Astrocyte (in vitro differentiated cells and primary cell): Measurements from ENCODE around the gene ZNF726. TPM values are rescaled to one million over a fixed set of nuclear protein-coding genes. Genes with fewer than 3 reads are reported as not detected.

Experiments used
- DNase-seq: peaks from one replicate; pipeline ENCODE4 v3.0.0-alpha.2; 2010; ENCODE audit warnings: low read depth
- FAIRE-seq: peaks from 2 replicates; lab custom pipeline; 2011; peaks lifted over from hg19 to GRCh38; lab: Jason Lieb, UNC
- H2AFZ ChIP-seq: 2 replicates; pipeline ENCODE4 v1.6.0; 2012; ENCODE audit warnings: low read depth, low read length, inconsistent platforms
- H3K27ac ChIP-seq: 2 replicates; pipeline ENCODE4 v1.5.1; 2011; ENCODE audit warnings: low read depth, low read length, inconsistent platforms
- H3K27me3 ChIP-seq: 2 replicates; pipeline ENCODE4 v1.6.0; 2011; ENCODE audit warnings: low read length, inconsistent platforms; ENCODE audit not compliant: insufficient read depth
- H3K36me3 ChIP-seq: 2 replicates; pipeline ENCODE4 v1.5.1; 2011; ENCODE audit warnings: low read length, inconsistent platforms; ENCODE audit not compliant: insufficient read depth
- H3K4me1 ChIP-seq: 2 replicates; pipeline ENCODE4 v1.5.1; 2011; ENCODE audit warnings: low read length, inconsistent platforms; ENCODE audit not compliant: insufficient read depth
- H3K4me2 ChIP-seq: 2 replicates; pipeline ENCODE4 v1.6.0; 2012; ENCODE audit warnings: low read length, inconsistent platforms
- H3K4me3 ChIP-seq: 2 replicates; pipeline ENCODE4 v1.5.1; 2011; ENCODE audit warnings: low read depth, mild to moderate bottlenecking, low read length, inconsistent platforms; ENCODE audit not compliant: insufficient read depth
- H3K79me2 ChIP-seq: 2 replicates; pipeline ENCODE4 v1.6.0; 2012; ENCODE audit warnings: mild to moderate bottlenecking, low read length, inconsistent platforms; ENCODE audit not compliant: insufficient read depth
- H3K9ac ChIP-seq: 2 replicates; pipeline ENCODE4 v1.6.0; 2012; ENCODE audit warnings: mild to moderate bottlenecking, low read length, inconsistent platforms
- H3K9me3 ChIP-seq: 2 replicates; pipeline ENCODE4 v1.5.1; 2012; ENCODE audit warnings: low read depth, mild to moderate bottlenecking, low read length, inconsistent platforms; ENCODE audit not compliant: insufficient read depth
- H4K20me1 ChIP-seq: 2 replicates; pipeline ENCODE4 v1.6.0; 2012; ENCODE audit warnings: low read length, inconsistent platforms; ENCODE audit not compliant: insufficient read depth
- H3K27ac Mint-ChIP-seq: one replicate; pipeline ENCODE4 v1.8.0; 2021; ENCODE audit warnings: mild to moderate bottlenecking, mixed read lengths; ENCODE audit not compliant: unreplicated experiment
- H3K27me3 Mint-ChIP-seq: one replicate; pipeline ENCODE4 v1.8.0; 2021; ENCODE audit warnings: low read depth, mixed read lengths; ENCODE audit not compliant: unreplicated experiment
- H3K36me3 Mint-ChIP-seq: one replicate; pipeline ENCODE4 v1.8.0; 2021; ENCODE audit warnings: low read depth, mixed read lengths; ENCODE audit not compliant: unreplicated experiment
- H3K4me1 Mint-ChIP-seq: one replicate; pipeline ENCODE4 v1.8.0; 2021; ENCODE audit warnings: low read depth, mixed read lengths; ENCODE audit not compliant: unreplicated experiment
- H3K4me3 Mint-ChIP-seq: one replicate; pipeline ENCODE4 v1.8.0; 2021; ENCODE audit warnings: mild to moderate bottlenecking, moderate library complexity, mixed read lengths; ENCODE audit not compliant: unreplicated experiment
- H3K9me3 Mint-ChIP-seq: one replicate; pipeline ENCODE4 v1.8.0; 2021; ENCODE audit warnings: mild to moderate bottlenecking, mixed read lengths; ENCODE audit not compliant: unreplicated experiment
- EZH2 ChIP-seq: IDR thresholded peaks from 2 replicates; pipeline ENCODE4 v1.6.1; 2012; ENCODE audit warnings: mild to moderate bottlenecking, low read length, inconsistent platforms; ENCODE audit not compliant: insufficient read depth
- total RNA-seq: library from RNA; stranded (reverse); gene quantifications from 2 replicates; pipeline ENCODE4 v1.2.1, GENCODE V29; 2021
- TF ChIP-seq, protein P1 (sequence below): IDR thresholded peaks from 2 replicates; pipeline ENCODE4 v1.5.1; 2011; ENCODE audit warnings: low read depth, mild to moderate bottlenecking, inconsistent platforms, low read length, moderate library complexity; ENCODE audit not compliant: insufficient read depth

The ZNF726 gene
- total RNA-seq, 1 donor from 2014 or later: 0.54 TPM

- Histone ChIP-seq H2AFZ (no peak overlapping the region), H3K79me2 (no peaks in the 10 kb centered on the region), H3K4me3 (no peak overlapping the region), H3K4me1 (no peaks in the 10 kb centered on the region), H3K9me3 (no peaks in the 10 kb centered on the region), H3K9ac (no peak overlapping the region), H3K27ac (no peak overlapping the region), H4K20me1 (no peaks in the 10 kb centered on the region), H3K27me3 (no peaks in the 10 kb centered on the region), H3K36me3 (no peaks in the 10 kb centered on the region), H3K4me2 (no peak overlapping the region)
- Mint-ChIP-seq H3K4me1 (no peaks in the 10 kb centered on the region), H3K27ac (no peak overlapping the region), H3K36me3 (no peaks in the 10 kb centered on the region), H3K27me3 (no peaks in the 10 kb centered on the region), H3K4me3 (no peak overlapping the region), H3K9me3 (peaks cover 6% of the 10 kb centered on the region)
- TF ChIP-seq EZH2: no peak
- TF ChIP-seq, protein P1, sequence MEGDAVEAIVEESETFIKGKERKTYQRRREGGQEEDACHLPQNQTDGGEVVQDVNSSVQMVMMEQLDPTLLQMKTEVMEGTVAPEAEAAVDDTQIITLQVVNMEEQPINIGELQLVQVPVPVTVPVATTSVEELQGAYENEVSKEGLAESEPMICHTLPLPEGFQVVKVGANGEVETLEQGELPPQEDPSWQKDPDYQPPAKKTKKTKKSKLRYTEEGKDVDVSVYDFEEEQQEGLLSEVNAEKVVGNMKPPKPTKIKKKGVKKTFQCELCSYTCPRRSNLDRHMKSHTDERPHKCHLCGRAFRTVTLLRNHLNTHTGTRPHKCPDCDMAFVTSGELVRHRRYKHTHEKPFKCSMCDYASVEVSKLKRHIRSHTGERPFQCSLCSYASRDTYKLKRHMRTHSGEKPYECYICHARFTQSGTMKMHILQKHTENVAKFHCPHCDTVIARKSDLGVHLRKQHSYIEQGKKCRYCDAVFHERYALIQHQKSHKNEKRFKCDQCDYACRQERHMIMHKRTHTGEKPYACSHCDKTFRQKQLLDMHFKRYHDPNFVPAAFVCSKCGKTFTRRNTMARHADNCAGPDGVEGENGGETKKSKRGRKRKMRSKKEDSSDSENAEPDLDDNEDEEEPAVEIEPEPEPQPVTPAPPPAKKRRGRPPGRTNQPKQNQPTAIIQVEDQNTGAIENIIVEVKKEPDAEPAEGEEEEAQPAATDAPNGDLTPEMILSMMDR: no peak
- no peak for DNase-seq
- FAIRE-seq: no peak
Observed at GRCh38 chr19:23943411-23943810, 28.7 kb downstream of the ZNF726 start.

DNA sequence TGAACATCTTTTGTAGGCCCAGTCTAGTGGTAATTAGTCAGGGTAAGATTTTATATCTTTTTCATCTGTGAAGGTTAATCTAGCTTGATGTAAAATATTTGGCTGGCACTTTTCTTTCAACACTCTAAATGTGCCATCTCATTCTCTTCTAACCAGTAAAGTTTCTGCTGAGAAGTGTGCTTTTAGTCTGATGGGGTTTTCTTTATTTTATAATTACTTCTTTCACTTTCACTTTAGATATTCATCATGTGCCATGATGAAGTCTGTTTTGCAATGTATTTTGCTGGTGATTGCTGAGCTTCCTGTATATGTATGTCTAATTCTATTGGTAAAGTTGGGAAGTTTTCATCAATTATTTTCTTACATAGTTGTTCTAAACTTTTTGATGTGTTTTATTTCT is 31.9 kb downstream of the ZNF726 start:
- DNase-seq (no peak), FAIRE-seq (no peak)
- no peaks in the 10 kb centered on the region for H3K27me3 Mint-ChIP-seq
- H3K36me3 ChIP-seq: no peaks in the 10 kb centered on the region
- no peak overlapping the region for H3K4me3 Mint-ChIP-seq
- TF ChIP-seq, protein P1: no peak
- TF ChIP-seq EZH2: no peak
- H3K4me3 ChIP-seq: no peak overlapping the region
- no peaks in the 10 kb centered on the region for H3K4me1 Mint-ChIP-seq
- H3K4me1 ChIP-seq: no peaks in the 10 kb centered on the region
- no peaks in the 10 kb centered on the region for H3K36me3 Mint-ChIP-seq
- H3K27ac Mint-ChIP-seq: no peak overlapping the region
- no peak overlapping the region for H2AFZ ChIP-seq
- no peaks in the 10 kb centered on the region for H3K9me3 ChIP-seq
- no peak overlapping the region for H3K4me2 ChIP-seq
- no peak overlapping the region for H3K27ac ChIP-seq
- no peaks in the 10 kb centered on the region for H3K27me3 ChIP-seq
- no peaks in the 10 kb centered on the region for H3K79me2 ChIP-seq
- peaks cover 5% of the 10 kb centered on the region for H3K9me3 Mint-ChIP-seq
- no peak overlapping the region for H3K9ac ChIP-seq
- no peaks in the 10 kb centered on the region for H4K20me1 ChIP-seq

GRCh38 chr19:23949611-23950010 is 34.9 kb downstream of the ZNF726 start:
- H3K4me2 ChIP-seq: no peak overlapping the region
- H3K9me3 Mint-ChIP-seq: peaks cover 5% of the 10 kb centered on the region
- FAIRE-seq (no peak), DNase-seq (no peak)
- no peaks in the 10 kb centered on the region for H3K27me3 Mint-ChIP-seq
- no peak overlapping the region for H2AFZ ChIP-seq
- no peak overlapping the region for H3K9ac ChIP-seq
- no peaks in the 10 kb centered on the region for H4K20me1 ChIP-seq
- H3K4me1 Mint-ChIP-seq: no peaks in the 10 kb centered on the region
- TF ChIP-seq EZH2: no peak
- TF ChIP-seq, protein P1: no peak
- H3K27ac ChIP-seq: no peak overlapping the region
- H3K27me3 ChIP-seq: no peaks in the 10 kb centered on the region
- no peaks in the 10 kb centered on the region for H3K9me3 ChIP-seq
- no peak overlapping the region for H3K4me3 ChIP-seq
- no peaks in the 10 kb centered on the region for H3K36me3 ChIP-seq
- no peak overlapping the region for H3K27ac Mint-ChIP-seq
- H3K36me3 Mint-ChIP-seq: no peaks in the 10 kb centered on the region
- no peaks in the 10 kb centered on the region for H3K4me1 ChIP-seq
- H3K4me3 Mint-ChIP-seq: no peak overlapping the region
- H3K79me2 ChIP-seq: no peaks in the 10 kb centered on the region
